ENCODE results near the gene LIPG.

LIPG gene

GRCh38 chr18:49560624-49561288, 1.1 kb upstream of the LIPG start:
- DNase-seq (ENCODE audit: insufficient read length, low spot score) (no peak), FAIRE-seq (no peak)
- TF ChIP-seq PAX5 (IDR thresholded peaks at IDR 0.05; ENCODE audit: insufficient read depth, low read length, severe bottlenecking) (no peak), POU2F2 (IDR thresholded peaks at IDR 0.05; ENCODE audit: low read depth, low read length) (no peak)

- no peak for FAIRE-seq
- DNase-seq (ENCODE audit: insufficient read length, low spot score): no peak
- TF ChIP-seq POLR2A (IDR thresholded peaks at IDR 0.05; ENCODE audit: low read depth, low read length): no peak
- TF ChIP-seq TAF1 (IDR thresholded peaks at IDR 0.05; ENCODE audit: low read depth, low read length): no peak
- TF ChIP-seq POLR2AphosphoS5 (IDR thresholded peaks at IDR 0.05; ENCODE audit: low read depth, low read length): no peak
- TF ChIP-seq PAX5 (IDR thresholded peaks at IDR 0.05; ENCODE audit: insufficient read depth, low read length, severe bottlenecking): no peak
- TF ChIP-seq SPI1 (IDR thresholded peaks at IDR 0.05; ENCODE audit: low read depth, low read length): no peak
- TF ChIP-seq POU2F2 (IDR thresholded peaks at IDR 0.05; ENCODE audit: low read depth, low read length): no peak
Measured at GRCh38 chr18:49562481-49563129, 748 bp downstream of the LIPG start.

- DNase-seq (ENCODE audit: insufficient read length, low spot score): no peak
- no peak for TF ChIP-seq SPI1 (IDR thresholded peaks at IDR 0.05; ENCODE audit: low read depth, low read length)
- TF ChIP-seq PAX5 (IDR thresholded peaks at IDR 0.05; ENCODE audit: insufficient read depth, low read length, severe bottlenecking): no peak
- no peak for TF ChIP-seq POLR2AphosphoS5 (IDR thresholded peaks at IDR 0.05; ENCODE audit: low read depth, low read length)
- TF ChIP-seq POLR2A (IDR thresholded peaks at IDR 0.05; ENCODE audit: low read depth, low read length): no peak
- TF ChIP-seq POU2F2 (IDR thresholded peaks at IDR 0.05; ENCODE audit: low read depth, low read length): no peak
- TF ChIP-seq TAF1 (IDR thresholded peaks at IDR 0.05; ENCODE audit: low read depth, low read length): no peak
- FAIRE-seq: no peak
Measured at GRCh38 chr18:49563130-49563540, 1.3 kb downstream of the LIPG start.

- no peak for DNase-seq (ENCODE audit: insufficient read length, low spot score)
- no peak for TF ChIP-seq POU2F2 (IDR thresholded peaks at IDR 0.05; ENCODE audit: low read depth, low read length)
- TF ChIP-seq PAX5 (IDR thresholded peaks at IDR 0.05; ENCODE audit: insufficient read depth, low read length, severe bottlenecking): no peak
- FAIRE-seq: no peak
Measured at GRCh38 chr18:49563701-49564517, 2.1 kb downstream of the LIPG start.

GRCh38 chr18:49564518-49564834, 2.6 kb downstream of the LIPG start:
- TF ChIP-seq SPI1 (IDR thresholded peaks at IDR 0.05; ENCODE audit: low read depth, low read length) (no peak), TAF1 (IDR thresholded peaks at IDR 0.05; ENCODE audit: low read depth, low read length) (no peak), POLR2A (IDR thresholded peaks at IDR 0.05; ENCODE audit: low read depth, low read length) (no peak), PAX5 (IDR thresholded peaks at IDR 0.05; ENCODE audit: insufficient read depth, low read length, severe bottlenecking) (no peak)
- no peak for DNase-seq (ENCODE audit: insufficient read length, low spot score)
- FAIRE-seq: no peak

- DNase-seq (ENCODE audit: insufficient read length, low spot score) (no peak), FAIRE-seq (no peak)
- no peak for TF ChIP-seq POLR2A (IDR thresholded peaks at IDR 0.05; ENCODE audit: low read depth, low read length)
- TF ChIP-seq SPI1 (IDR thresholded peaks at IDR 0.05; ENCODE audit: low read depth, low read length): no peak
- no peak for TF ChIP-seq PAX5 (IDR thresholded peaks at IDR 0.05; ENCODE audit: insufficient read depth, low read length, severe bottlenecking)
- no peak for TF ChIP-seq POLR2AphosphoS5 (IDR thresholded peaks at IDR 0.05; ENCODE audit: low read depth, low read length)
- no peak for TF ChIP-seq POU2F2 (IDR thresholded peaks at IDR 0.05; ENCODE audit: low read depth, low read length)
- TF ChIP-seq TAF1 (IDR thresholded peaks at IDR 0.05; ENCODE audit: low read depth, low read length): no peak
Measured at GRCh38 chr18:49565101-49565500, 3.2 kb downstream of the LIPG start.

- no peak for TF ChIP-seq POLR2AphosphoS5 (IDR thresholded peaks at IDR 0.05; ENCODE audit: low read depth, low read length)
- no peak for TF ChIP-seq TAF1 (IDR thresholded peaks at IDR 0.05; ENCODE audit: low read depth, low read length)
- DNase-seq (ENCODE audit: insufficient read length, low spot score) (no peak), FAIRE-seq (no peak)
Measured at GRCh38 chr18:49565612-49566011, 3.8 kb downstream of the LIPG start.

- TF ChIP-seq SPI1 (IDR thresholded peaks at IDR 0.05; ENCODE audit: low read depth, low read length): no peak
- TF ChIP-seq TAF1 (IDR thresholded peaks at IDR 0.05; ENCODE audit: low read depth, low read length): no peak
- TF ChIP-seq POLR2A (IDR thresholded peaks at IDR 0.05; ENCODE audit: low read depth, low read length): no peak
- TF ChIP-seq PAX5 (IDR thresholded peaks at IDR 0.05; ENCODE audit: insufficient read depth, low read length, severe bottlenecking): no peak
- TF ChIP-seq POU2F2 (IDR thresholded peaks at IDR 0.05; ENCODE audit: low read depth, low read length): no peak
- no peak for FAIRE-seq
Measured at GRCh38 chr18:49566217-49566770, 4.4 kb downstream of the LIPG start.

GRCh38 chr18:49566985-49567384, 5.1 kb downstream of the LIPG start:
- DNase-seq (ENCODE audit: insufficient read length, low spot score) (no peak), FAIRE-seq (no peak)
- no peak for TF ChIP-seq TAF1 (IDR thresholded peaks at IDR 0.05; ENCODE audit: low read depth, low read length)
- no peak for TF ChIP-seq POU2F2 (IDR thresholded peaks at IDR 0.05; ENCODE audit: low read depth, low read length)
- TF ChIP-seq SPI1 (IDR thresholded peaks at IDR 0.05; ENCODE audit: low read depth, low read length): no peak
- TF ChIP-seq POLR2AphosphoS5 (IDR thresholded peaks at IDR 0.05; ENCODE audit: low read depth, low read length): no peak
- no peak for TF ChIP-seq PAX5 (IDR thresholded peaks at IDR 0.05; ENCODE audit: insufficient read depth, low read length, severe bottlenecking)
- no peak for TF ChIP-seq POLR2A (IDR thresholded peaks at IDR 0.05; ENCODE audit: low read depth, low read length)

More at GRCh38 chr18:49566217-49566770, 4.4 kb downstream of the LIPG start:
- no peak for DNase-seq (ENCODE audit: insufficient read length, low spot score)

- TF ChIP-seq SPI1 (IDR thresholded peaks at IDR 0.05; ENCODE audit: low read depth, low read length): no peak
- no peak for TF ChIP-seq POLR2AphosphoS5 (IDR thresholded peaks at IDR 0.05; ENCODE audit: low read depth, low read length)
- no peak for TF ChIP-seq POLR2A (IDR thresholded peaks at IDR 0.05; ENCODE audit: low read depth, low read length)
- TF ChIP-seq PAX5 (IDR thresholded peaks at IDR 0.05; ENCODE audit: insufficient read depth, low read length, severe bottlenecking): no peak
- no peak for TF ChIP-seq POU2F2 (IDR thresholded peaks at IDR 0.05; ENCODE audit: low read depth, low read length)
- no peak for TF ChIP-seq TAF1 (IDR thresholded peaks at IDR 0.05; ENCODE audit: low read depth, low read length)
- FAIRE-seq (no peak), DNase-seq (ENCODE audit: insufficient read length, low spot score) (no peak)
Measured at GRCh38 chr18:49569724-49570123, 7.9 kb downstream of the LIPG start.

Data from GM12891 (cell line).